ENCODE data around the gene NT5DC4.

GRCh38 chr2:112764071-112765044 is 43.5 kb downstream of the NT5DC4 start, which contains the start of gene CKAP2L:
- TF ChIP-seq, protein P1, sequence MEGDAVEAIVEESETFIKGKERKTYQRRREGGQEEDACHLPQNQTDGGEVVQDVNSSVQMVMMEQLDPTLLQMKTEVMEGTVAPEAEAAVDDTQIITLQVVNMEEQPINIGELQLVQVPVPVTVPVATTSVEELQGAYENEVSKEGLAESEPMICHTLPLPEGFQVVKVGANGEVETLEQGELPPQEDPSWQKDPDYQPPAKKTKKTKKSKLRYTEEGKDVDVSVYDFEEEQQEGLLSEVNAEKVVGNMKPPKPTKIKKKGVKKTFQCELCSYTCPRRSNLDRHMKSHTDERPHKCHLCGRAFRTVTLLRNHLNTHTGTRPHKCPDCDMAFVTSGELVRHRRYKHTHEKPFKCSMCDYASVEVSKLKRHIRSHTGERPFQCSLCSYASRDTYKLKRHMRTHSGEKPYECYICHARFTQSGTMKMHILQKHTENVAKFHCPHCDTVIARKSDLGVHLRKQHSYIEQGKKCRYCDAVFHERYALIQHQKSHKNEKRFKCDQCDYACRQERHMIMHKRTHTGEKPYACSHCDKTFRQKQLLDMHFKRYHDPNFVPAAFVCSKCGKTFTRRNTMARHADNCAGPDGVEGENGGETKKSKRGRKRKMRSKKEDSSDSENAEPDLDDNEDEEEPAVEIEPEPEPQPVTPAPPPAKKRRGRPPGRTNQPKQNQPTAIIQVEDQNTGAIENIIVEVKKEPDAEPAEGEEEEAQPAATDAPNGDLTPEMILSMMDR (conservative IDR thresholded peaks at IDR 0.05; ENCODE audit: low read depth, low read length): no peak
- TF ChIP-seq POLR2A (IDR thresholded peaks at IDR 0.05; ENCODE audit: low read depth, low read length) (peak; percentile 31; the same call in 1 of the 2 replicates), MXI1 (IDR thresholded peaks at IDR 0.05; ENCODE audit: borderline replicate concordance, low read depth, low read length) (peak; percentile 100), CEBPB (IDR thresholded peaks at IDR 0.05; ENCODE audit: low read depth, low read length) (no peak), MAZ (IDR thresholded peaks at IDR 0.05; ENCODE audit: borderline replicate concordance, low read depth, low read length) (peak; percentile 63; the same call in 1 of the 2 replicates), ELK1 (IDR thresholded peaks at IDR 0.05; ENCODE audit: borderline replicate concordance, low read depth, low read length) (no peak), FOS (IDR thresholded peaks at IDR 0.05; ENCODE audit: low read depth, low read length) (peak; percentile 19; the same call in 1 of the 2 replicates)
- TF ChIP-seq, protein P2, sequence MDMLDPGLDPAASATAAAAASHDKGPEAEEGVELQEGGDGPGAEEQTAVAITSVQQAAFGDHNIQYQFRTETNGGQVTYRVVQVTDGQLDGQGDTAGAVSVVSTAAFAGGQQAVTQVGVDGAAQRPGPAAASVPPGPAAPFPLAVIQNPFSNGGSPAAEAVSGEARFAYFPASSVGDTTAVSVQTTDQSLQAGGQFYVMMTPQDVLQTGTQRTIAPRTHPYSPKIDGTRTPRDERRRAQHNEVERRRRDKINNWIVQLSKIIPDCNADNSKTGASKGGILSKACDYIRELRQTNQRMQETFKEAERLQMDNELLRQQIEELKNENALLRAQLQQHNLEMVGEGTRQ (IDR thresholded peaks at IDR 0.05; ENCODE audit: low read depth, low read length): 0 out of 2 replicates have a peak, but pooled peaks have one; percentile 7

All from IMR-90 (cell line).